Motor neuron (in vitro differentiated cells): ENCODE data around the gene TSHZ2. TPM values are rescaled to one million over a fixed set of nuclear protein-coding genes. Genes with fewer than 3 reads are reported as not detected.
"Not testable (repeated sequence)": the region's sequence is repeated elsewhere in the genome, so short reads cannot be mapped to it uniquely, and the experiment has no call there.

Experiments
- ATAC-seq, 8 experiments: fragments of 200-7000 bp; cut with Tn5 transposase; replicated peaks in 6 of 8; 2 replicates each; pipeline ENCODE4 v1.8.0; 2021; ENCODE audit warnings: mild to moderate bottlenecking in 8 of 8, moderate library complexity in 8 of 8
- H3K27ac ChIP-seq, 2 donors: fragments of 250-450 bp; sonication (Bioruptor Pico); 2 replicates each; pipeline ENCODE4 v1.9.0; 2021; ENCODE audit warnings: antibody characterized with exemption in 2 of 2, mild to moderate bottlenecking in 2 of 2, moderate library complexity in 1 of 2
- H3K4me1 ChIP-seq, 2 donors: fragments of 250-450 bp; sonication (Bioruptor Pico); replicated peaks in 1 of 2; 2 replicates each; pipeline ENCODE4 v1.6.1; 2021; ENCODE audit warnings: antibody characterized with exemption in 2 of 2, mild to moderate bottlenecking in 2 of 2, moderate library complexity in 1 of 2
- H3K4me3 ChIP-seq, 5 donors: fragments of 250-450 bp; sonication (Bioruptor Pico); 2 replicates each; pipeline ENCODE4 v1.9.0; 2021; ENCODE audit warnings: antibody characterized with exemption in 5 of 5, mild to moderate bottlenecking in 5 of 5, moderate library complexity in 4 of 5
- WGBS, 10 experiments: fragments of 450-650 bp; shearing (Covaris generic); methylation state at CpG; one replicate each; pipeline ENCODE4 v1.0.0; 2022; 5-methylcytosine and 5-hydroxymethylcytosine counted together
- in situ Hi-C, 9 experiments: fragments of 400-800 bp; cut with MboI; loops; one replicate each; pipeline ENCODE4 v1.15.0; 2021; ENCODE audit warnings: low sequenced_read_pairs in 9 of 9, low pct_unique_long_range_greater_than_20kb in 2 of 9; ENCODE audit not compliant: unreplicated experiment in 9 of 9
- total RNA-seq, 8 experiments: library from RNA; unstranded; fragments of 300-600 nt; gene quantifications; 2 replicates each; pipeline versions ENCODE4 v1.2.3 to v1.2.4, GENCODE V29; 2022

TSHZ2 gene
- total RNA-seq, 8 experiments from 2014 or later: 11.4 to 125 (median 47.7) TPM

DNA sequence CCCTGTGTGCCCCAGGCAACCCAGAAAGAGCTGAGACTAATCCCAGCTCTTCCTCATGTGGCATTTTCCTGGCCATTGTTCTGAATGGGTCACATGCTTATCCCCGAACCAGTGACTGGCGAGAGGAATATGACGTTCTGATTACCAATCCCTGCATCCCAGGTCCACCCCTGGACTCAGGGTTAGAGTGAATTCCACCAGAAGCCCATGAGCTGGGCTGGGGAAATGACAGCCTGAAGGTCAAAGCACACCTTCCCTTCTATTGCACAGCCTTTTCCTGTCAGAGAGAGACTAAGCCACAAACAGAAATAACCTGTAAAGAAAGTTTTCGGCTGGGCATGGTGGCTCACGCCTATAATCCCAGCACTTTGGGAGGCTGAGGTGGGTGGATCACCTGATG, 550.5 kb downstream of the TSHZ2 start:
- H3K27ac ChIP-seq: no peak overlapping the region
- H3K4me1 ChIP-seq: peaks cover 12 to 14% of the 10 kb centered on the region in 2 donors
- H3K4me3 ChIP-seq: no peak overlapping the region
- no peak for ATAC-seq
- 80 to 100% (median 93%) methylated on average over 1 to 3 of the region's 5 CpGs; no CpG with 5 or more reads in 4 of the 10 experiments for WGBS, 10 experiments
- in situ Hi-C loops: no loop called here

DNA sequence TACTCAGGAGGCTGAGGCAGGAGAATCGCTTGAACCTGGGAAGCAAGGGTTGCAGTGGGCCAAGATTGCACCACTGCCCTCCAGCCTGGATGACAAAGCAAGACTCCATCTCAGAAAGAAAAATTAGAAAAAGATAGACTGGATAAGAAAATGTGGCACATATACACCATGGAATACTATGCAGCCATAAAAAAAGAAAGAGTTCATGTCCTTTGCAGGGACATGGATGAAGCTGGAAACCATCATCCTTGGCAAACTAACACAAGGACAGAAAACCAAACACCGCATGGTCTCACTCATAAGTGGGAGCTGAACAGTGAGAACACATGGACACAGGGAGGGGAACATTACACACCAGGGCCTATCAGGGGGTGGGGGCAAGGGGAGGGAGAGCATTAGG, 551.5 kb downstream of the TSHZ2 start:
- ATAC-seq, in situ Hi-C loops, H3K4me3 ChIP-seq, H3K27ac ChIP-seq: not testable (repeated sequence)
- H3K4me1 ChIP-seq: peaks cover 14% of the 10 kb centered on the region in 2 donors
- WGBS, 10 experiments: 40 to 100% (median 100%) methylated on average over 1 to 2 of the region's 2 CpGs; no CpG with 5 or more reads in 5 of the 10 experiments

DNA sequence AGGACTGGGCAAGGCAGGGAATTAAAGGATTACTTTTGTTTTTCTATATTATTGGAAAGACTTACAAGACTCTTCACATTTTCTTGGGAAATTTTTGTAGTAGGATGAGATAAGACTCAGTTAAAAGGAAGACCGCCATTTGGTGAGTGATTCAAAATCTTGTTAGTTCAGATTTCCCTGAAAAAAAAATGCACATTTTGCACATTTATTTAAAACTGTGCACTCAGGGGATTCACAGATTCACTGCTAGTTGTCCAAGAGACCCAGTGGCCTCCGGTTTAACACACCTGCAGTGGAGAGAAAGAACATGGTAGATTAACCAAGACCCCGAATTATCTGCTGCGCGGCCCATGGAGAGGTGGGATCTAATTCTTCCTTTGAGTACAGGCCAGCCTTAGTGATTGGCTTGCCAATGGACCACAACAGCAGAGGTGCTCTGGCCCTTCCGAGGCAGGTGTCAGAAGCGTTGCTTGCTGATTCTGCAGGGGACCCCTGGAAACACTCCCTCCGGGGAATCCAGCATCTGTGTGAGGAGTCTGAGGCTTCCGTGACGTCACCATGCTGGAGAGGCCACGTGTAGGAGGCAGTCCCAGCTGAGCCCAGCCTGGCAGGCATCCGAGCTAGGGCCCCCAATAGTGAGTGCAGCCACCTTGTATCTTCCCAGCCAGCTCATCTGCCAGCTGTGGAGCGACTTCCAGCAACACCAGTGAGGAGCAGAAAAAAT, 552.6 kb downstream of the TSHZ2 start:
- 10 to 100% (median 80%) methylated on average over 1 to 9 of the region's 13 CpGs for WGBS, 10 experiments
- peak in 5 of 8 experiments; percentile 63 to 76 (median 73) for ATAC-seq
- in situ Hi-C loops: loop anchor here in 3 of 9 experiments (25.0 kb wide), 4 partner anchors 537 to 1287 kb away; partner anchors contain the start of gene TSHZ2 (in 1 of the 3)
- H3K4me3 ChIP-seq: no peak overlapping the region
- no peak overlapping the region for H3K27ac ChIP-seq
- peaks cover 14% of the 10 kb centered on the region in 2 donors for H3K4me1 ChIP-seq

DNA sequence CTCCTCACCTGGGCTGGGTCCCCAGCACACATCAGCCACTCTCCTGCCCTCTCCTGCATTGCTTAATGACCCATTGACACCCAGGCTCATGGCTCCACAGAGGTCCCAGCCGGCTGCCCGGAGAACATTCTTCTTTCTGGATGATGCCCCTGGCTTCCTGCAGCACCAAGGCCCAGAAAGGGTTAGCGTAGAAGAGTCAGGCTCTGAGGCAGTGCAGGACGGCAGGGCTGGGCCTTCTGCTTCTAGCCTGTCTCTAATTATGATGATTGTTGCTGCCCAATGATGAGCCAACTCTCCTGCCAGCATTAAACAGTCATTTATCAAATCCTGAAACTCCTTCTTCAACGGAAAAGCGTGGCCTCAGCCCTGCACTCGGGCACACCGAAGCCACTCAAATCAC, 555.0 kb downstream of the TSHZ2 start:
- H3K4me1 ChIP-seq: peaks cover 14% of the 10 kb centered on the region in 2 donors
- H3K4me3 ChIP-seq: no peak overlapping the region
- ATAC-seq: peak in 7 of 8 experiments; percentile 41 to 96 (median 94)
- 7 to 100% (median 37%) methylated on average over 1 to 5 of the region's 8 CpGs; no CpG with 5 or more reads in 5 of the 10 experiments for WGBS, 10 experiments
- no peak overlapping the region for H3K27ac ChIP-seq
- in situ Hi-C loops: loop anchor here in 3 of 9 experiments (25.0 kb wide), 4 partner anchors 540 to 1290 kb away; partner anchors contain the start of gene TSHZ2 (in 1 of the 3)

- no peak overlapping the region for H3K27ac ChIP-seq
- no peak overlapping the region for H3K4me3 ChIP-seq
- peaks cover 14% of the 10 kb centered on the region in 2 donors for H3K4me1 ChIP-seq
- WGBS, 10 experiments: 0 to 100% (median 61%) methylated on average over 1 to 4 of the region's 5 CpGs; no CpG with 5 or more reads in 2 of the 10 experiments
- in situ Hi-C loops: loop anchor here in 3 of 9 experiments (25.0 kb wide), 4 partner anchors 542 to 1292 kb away; partner anchors contain the start of gene TSHZ2 (in 1 of the 3)
- ATAC-seq: no peak
Observed at GRCh38 chr20:53529658-53530057, 557.5 kb downstream of the TSHZ2 start.

- no peak for ATAC-seq
- Histone ChIP-seq H3K4me1 (peaks cover 8 to 10% of the 10 kb centered on the region in 2 donors), H3K27ac (no peak overlapping the region), H3K4me3 (no peak overlapping the region)
- WGBS, 10 experiments: 67 to 100% (median 97%) methylated on average over 1 to 2 of the region's 2 CpGs; no CpG with 5 or more reads in 6 of the 10 experiments
- in situ Hi-C loops: loop anchor here in 3 of 9 experiments (25.0 kb wide), 4 partner anchors 543 to 1293 kb away; partner anchors contain the start of gene TSHZ2 (in 1 of the 3)
Observed at GRCh38 chr20:53530440-53530839, 558.3 kb downstream of the TSHZ2 start.

DNA sequence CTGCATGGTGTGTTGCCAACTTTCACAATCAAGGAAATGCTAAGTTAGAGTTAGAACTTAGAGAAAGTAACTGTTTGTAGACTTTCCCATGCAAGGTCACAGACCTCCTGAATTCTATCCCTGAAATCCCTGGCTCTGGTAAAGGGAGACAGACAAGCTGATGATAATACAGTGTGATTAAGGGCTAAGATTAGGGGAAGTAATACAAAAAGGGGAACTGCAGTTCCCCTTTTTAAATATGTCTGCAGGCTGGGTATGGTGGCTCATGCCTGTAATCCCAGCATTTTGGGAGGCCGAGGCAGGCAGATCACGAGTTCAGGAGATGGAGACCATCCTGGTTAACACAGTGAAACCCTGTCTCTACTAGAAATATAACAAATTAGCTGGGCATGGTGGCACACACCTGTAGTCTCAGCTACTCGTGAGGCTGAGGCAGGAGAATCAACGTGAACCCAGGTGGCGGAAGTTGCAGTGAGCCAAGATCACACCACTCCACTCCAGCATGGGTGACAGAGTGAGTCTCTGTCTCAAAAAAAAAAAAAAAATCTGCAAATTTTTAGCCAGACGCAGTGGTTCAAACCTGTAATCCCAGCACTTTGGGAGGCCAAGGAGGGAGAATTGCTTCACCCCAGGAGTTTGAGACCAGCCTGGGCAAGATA, 560.6 kb downstream of the TSHZ2 start:
- WGBS, 10 experiments: 58 to 100% (median 87%) methylated on average over 1 to 5 of the region's 6 CpGs; no CpG with 5 or more reads in 2 of the 10 experiments
- H3K4me3 ChIP-seq, H3K4me1 ChIP-seq, H3K27ac ChIP-seq, ATAC-seq: not testable (repeated sequence)
- in situ Hi-C loops: loop anchor here in 3 of 9 experiments (25.0 kb wide), 4 partner anchors 545 to 1295 kb away; partner anchors contain the start of gene TSHZ2 (in 1 of the 3)

DNA sequence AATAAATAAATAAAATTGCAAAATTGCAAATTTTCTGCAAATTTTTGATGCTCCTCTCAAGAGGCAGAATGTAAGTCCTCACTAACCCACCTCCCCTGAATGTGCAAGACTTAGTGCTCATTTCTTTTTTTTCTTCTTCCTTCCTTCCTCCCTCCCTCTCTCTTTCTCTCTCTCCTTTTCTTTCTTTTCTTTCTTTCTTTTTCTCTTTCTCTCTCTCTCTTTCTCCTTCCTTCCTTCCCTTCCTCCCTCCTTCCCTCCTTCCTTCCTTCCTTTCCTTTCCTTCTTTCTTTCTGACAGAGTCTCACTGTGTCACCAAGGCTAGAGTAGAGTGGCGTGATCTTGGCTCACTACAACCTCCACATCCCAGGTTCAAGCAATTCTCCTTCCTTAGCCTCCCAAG, 561.3 kb downstream of the TSHZ2 start:
- in situ Hi-C loops: loop anchor here in 3 of 9 experiments (25.0 kb wide), 4 partner anchors 546 to 1296 kb away; partner anchors contain the start of gene TSHZ2 (in 1 of the 3)
- Histone ChIP-seq H3K4me1 (no peaks in the 10 kb centered on the region), H3K27ac (no peak overlapping the region), H3K4me3 (no peak overlapping the region)
- no peak for ATAC-seq
- 92 to 100% (median 97%) methylated on average over 1 of the region's 1 CpG; no CpG with 5 or more reads in 4 of the 10 experiments for WGBS, 10 experiments

- no peaks in the 10 kb centered on the region for H3K4me1 ChIP-seq
- H3K27ac ChIP-seq: no peak overlapping the region
- H3K4me3 ChIP-seq: no peak overlapping the region
- in situ Hi-C loops: loop anchor here in 3 of 9 experiments (25.0 kb wide), 4 partner anchors 547 to 1297 kb away; partner anchors contain the start of gene TSHZ2 (in 1 of the 3)
- no peak for ATAC-seq
- WGBS, 10 experiments: 67 to 100% (median 95%) methylated on average over 1 to 7 of the region's 7 CpGs; no CpG with 5 or more reads in 4 of the 10 experiments
Observed at GRCh38 chr20:53534037-53534436, 561.9 kb downstream of the TSHZ2 start.

GRCh38 chr20:53535878-53536277, 563.7 kb downstream of the TSHZ2 start:
- in situ Hi-C loops: loop anchor here in 3 of 9 experiments (25.0 kb wide), 4 partner anchors 549 to 1299 kb away; partner anchors contain the start of gene TSHZ2 (in 1 of the 3)

DNA sequence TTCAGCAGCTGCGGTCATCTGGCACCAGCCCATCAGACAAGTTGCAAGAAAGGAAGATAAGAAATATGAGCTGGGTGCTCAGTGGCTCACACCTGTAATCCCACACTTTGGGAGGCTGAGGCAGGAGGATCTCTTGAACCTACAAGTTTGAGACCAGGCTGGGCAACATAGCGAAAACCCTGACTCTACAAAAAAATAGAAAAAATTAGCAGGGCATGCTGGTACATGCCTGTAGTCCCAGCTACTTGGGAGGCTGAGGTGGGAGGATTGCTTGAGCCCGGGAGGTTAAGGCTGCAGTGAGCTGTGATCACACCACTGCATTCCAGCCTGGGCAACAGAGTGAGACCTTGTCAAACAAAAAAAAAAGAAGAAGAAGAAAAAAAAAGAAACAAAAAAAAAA, 564.2 kb downstream of the TSHZ2 start:
- not testable (repeated sequence) for H3K27ac ChIP-seq, ATAC-seq, H3K4me1 ChIP-seq, H3K4me3 ChIP-seq
- in situ Hi-C loops: loop anchor here in 3 of 9 experiments (25.0 kb wide), 4 partner anchors 549 to 1299 kb away; partner anchors contain the start of gene TSHZ2 (in 1 of the 3)
- 83 to 100% (median 100%) methylated on average over 1 to 3 of the region's 3 CpGs; no CpG with 5 or more reads in 1 of the 10 experiments for WGBS, 10 experiments

More at GRCh38 chr20:53535878-53536277, 563.7 kb downstream of the TSHZ2 start:
- 33 to 100% (median 70%) methylated on average over 2 to 4 of the region's 4 CpGs; no CpG with 5 or more reads in 5 of the 10 experiments for WGBS, 10 experiments
- H3K4me1 ChIP-seq: no peaks in the 10 kb centered on the region
- ATAC-seq: no peak
- no peak overlapping the region for H3K4me3 ChIP-seq
- no peak overlapping the region for H3K27ac ChIP-seq

GRCh38 chr20:53539516-53539915, 567.4 kb downstream of the TSHZ2 start:
- in situ Hi-C loops: loop anchor here in 3 of 9 experiments (25.0 kb wide), 4 partner anchors 552 to 1302 kb away; partner anchors contain the start of gene TSHZ2 (in 1 of the 3)
- 0 to 100% (median 86%) methylated on average over 1 to 4 of the region's 4 CpGs; no CpG with 5 or more reads in 2 of the 10 experiments for WGBS, 10 experiments
- Histone ChIP-seq H3K4me3 (no peak overlapping the region), H3K4me1 (no peaks in the 10 kb centered on the region), H3K27ac (no peak overlapping the region)
- no peak for ATAC-seq
